Central memory CD8-positive, alpha-beta T cell (primary cell): Measurements from ENCODE around the gene TCEAL3.
A peak's percentile ranks its signal among the peaks of the same experiment; 100 is the strongest.
"Not testable (repeated sequence)": the region's sequence is repeated elsewhere in the genome, so short reads cannot be mapped to it uniquely, and the experiment has no call there.

Experiments
- ATAC-seq: fragments of 150-1000 bp; cut with Tn5 transposase; replicated peaks from 2 replicates; pipeline ENCODE4 v1.10.0; 2022; ENCODE audit warnings: mild to moderate bottlenecking, moderate FRiP score, moderate number of reproducible peaks; ENCODE audit not compliant: poor library complexity, severe bottlenecking; ENCODE audit errors: extremely low read depth
- DNase-seq, 2 donors: peaks; one replicate each; pipeline ENCODE4 v3.0.0; 2021; ENCODE audit warnings: low spot score in 2 of 2
- H3K27ac Mint-ChIP-seq: one replicate; pipeline ENCODE4 v1.8.0; 2022; ENCODE audit warnings: low read depth, mild to moderate bottlenecking, moderate library complexity, mixed read lengths
- H3K27me3 Mint-ChIP-seq: one replicate; pipeline ENCODE4 v1.8.0; 2022; ENCODE audit warnings: mixed read lengths
- H3K36me3 Mint-ChIP-seq: one replicate; pipeline ENCODE4 v1.8.0; 2022; ENCODE audit warnings: mild to moderate bottlenecking, moderate library complexity, mixed read lengths; ENCODE audit not compliant: insufficient read depth
- H3K4me1 Mint-ChIP-seq: one replicate; pipeline ENCODE4 v1.8.0; 2022; ENCODE audit warnings: mixed read lengths
- H3K4me3 Mint-ChIP-seq: one replicate; pipeline ENCODE4 v1.8.0; 2022; ENCODE audit warnings: mild to moderate bottlenecking, moderate library complexity, mixed read lengths
- H3K9me3 Mint-ChIP-seq: one replicate; pipeline ENCODE4 v1.8.0; 2022; ENCODE audit warnings: mixed read lengths

The TCEAL3 gene

DNA sequence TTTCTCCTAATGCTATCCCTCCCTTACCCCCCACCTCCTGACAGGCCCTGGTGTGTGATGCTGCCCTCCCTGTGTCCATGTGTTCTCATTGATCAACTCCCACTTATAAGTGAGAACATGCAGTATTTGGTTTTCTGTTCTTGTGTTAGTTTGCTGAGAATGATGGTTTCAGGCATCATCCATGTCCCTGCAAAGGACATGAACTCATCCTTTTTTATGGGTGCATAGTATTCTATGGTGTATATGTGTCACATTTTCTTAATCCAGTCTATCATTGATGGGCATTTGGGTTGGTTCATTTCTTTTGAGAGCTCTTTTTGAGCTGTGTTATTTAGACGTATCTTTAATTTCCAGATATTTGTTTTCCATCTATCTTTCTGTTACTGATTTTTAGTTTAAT is 15.5 kb upstream of the TCEAL3 start:
- ATAC-seq, H3K9me3 Mint-ChIP-seq, H3K36me3 Mint-ChIP-seq, H3K27me3 Mint-ChIP-seq, H3K27ac Mint-ChIP-seq, H3K4me3 Mint-ChIP-seq, DNase-seq: not testable (repeated sequence)
- peaks cover 11% of the 10 kb centered on the region for H3K4me1 Mint-ChIP-seq

DNA sequence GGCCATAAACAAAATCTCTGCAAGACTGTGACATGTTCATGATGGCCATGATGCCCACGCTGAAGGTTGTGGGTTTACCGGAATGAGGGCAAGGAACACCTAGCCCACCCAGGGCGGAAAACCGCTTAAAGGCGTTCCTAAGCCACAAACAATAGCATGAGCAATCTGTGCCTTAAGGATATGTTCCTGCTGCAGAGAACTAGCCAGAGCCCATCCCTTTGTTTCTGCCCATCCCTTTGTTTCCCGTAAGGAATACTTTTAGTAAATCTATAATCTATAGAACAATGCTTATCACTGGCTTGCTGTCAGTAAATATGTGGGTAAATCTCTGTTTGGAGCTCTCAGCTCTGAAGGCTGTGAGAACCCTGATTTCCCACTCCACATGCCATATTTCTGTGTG is 12.6 kb upstream of the TCEAL3 start:
- not testable (repeated sequence) for H3K27me3 Mint-ChIP-seq, H3K36me3 Mint-ChIP-seq, ATAC-seq, H3K4me3 Mint-ChIP-seq, H3K27ac Mint-ChIP-seq, DNase-seq, H3K9me3 Mint-ChIP-seq
- peaks cover 11% of the 10 kb centered on the region for H3K4me1 Mint-ChIP-seq

DNA sequence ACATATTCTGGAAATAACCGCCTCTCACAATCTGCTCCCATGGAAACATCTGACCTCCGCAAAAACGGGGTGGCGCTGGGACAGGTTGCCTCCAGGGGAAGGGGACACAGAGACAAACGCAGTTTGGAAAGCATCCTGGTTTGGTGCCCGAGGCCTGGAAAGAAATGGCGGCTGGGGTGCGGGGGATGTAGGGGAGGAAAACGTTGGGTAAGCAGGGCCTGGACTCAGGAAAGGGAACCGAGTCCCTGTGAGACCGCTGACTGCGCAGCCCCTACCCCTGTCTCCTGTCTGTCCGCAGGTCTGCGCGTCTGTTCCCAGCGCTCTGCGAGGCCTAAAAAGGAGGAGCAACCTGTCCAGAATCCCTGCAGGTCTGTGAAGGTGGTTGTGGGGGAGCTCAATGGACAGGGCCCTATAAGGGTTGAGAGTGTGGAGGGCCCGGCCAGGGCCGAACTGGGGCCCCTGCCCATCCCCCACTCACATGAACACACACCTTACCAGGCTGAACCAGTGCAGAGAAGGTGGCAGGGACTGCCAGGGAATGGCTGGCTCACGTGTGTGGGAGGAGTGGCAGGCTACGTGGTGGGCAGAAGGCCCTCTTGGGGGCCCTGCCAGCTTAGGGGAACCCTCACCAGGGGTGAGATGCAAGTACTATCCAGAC is 672 bp downstream of the TCEAL3 start:
- Mint-ChIP-seq H3K27ac (peak overlapping the region; percentile 85), H3K9me3 (no peaks in the 10 kb centered on the region), H3K27me3 (no peaks in the 10 kb centered on the region), H3K4me3 (peak overlapping the region; percentile 75), H3K4me1 (peaks cover 8% of the 10 kb centered on the region), H3K36me3 (peaks cover 3% of the 10 kb centered on the region)
- DNase-seq, result no peak
- no peak for ATAC-seq

DNA sequence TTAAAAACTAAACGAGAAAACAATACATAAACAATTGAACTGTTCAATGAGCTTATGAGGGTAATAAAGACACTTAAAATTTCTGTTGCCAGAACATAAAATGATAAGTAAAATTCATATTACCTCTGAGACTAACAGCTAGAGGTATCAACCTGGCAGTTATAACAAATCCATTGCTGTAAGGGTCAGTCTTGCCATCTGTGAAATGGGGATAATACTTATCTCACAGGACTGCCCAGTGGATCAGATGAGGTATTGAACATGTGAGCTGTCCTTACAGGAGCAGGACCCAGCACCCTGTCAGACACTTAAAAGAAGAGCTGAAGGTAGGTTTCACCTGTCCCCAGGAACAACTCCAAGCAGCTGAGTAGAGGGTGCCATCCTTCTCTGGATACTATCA is 2.5 kb downstream of the TCEAL3 start:
- H3K4me1 Mint-ChIP-seq, result peaks cover 8% of the 10 kb centered on the region
- DNase-seq (no peak), ATAC-seq (no peak)
- H3K4me3 Mint-ChIP-seq, result no peak overlapping the region
- H3K27ac Mint-ChIP-seq, result no peak overlapping the region
- no peaks in the 10 kb centered on the region for H3K27me3 Mint-ChIP-seq
- H3K9me3 Mint-ChIP-seq, result no peaks in the 10 kb centered on the region
- H3K36me3 Mint-ChIP-seq, result peaks cover 3% of the 10 kb centered on the region

DNA sequence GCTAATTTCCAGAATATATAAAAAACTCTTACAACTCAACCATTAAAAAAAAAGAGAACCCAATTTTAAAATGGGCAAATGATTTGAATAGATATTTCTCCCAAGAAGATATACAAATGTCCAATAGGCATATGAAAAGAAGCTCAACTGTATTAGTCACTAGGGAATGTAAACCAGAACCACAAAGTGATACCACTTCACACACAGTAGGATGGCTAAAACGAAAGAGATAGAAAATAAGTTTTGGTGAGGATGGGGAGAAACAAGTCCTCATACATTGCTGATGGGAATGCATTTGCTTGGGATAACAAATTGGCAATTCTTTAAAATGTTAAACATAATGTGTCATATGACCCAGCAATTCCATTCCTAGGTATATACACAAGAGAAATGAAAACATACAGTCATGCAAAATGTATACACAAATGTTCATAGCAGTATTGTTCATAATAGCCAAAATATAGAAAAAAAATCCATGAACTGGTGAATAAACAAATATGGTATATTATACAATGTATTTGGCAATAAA is 5.7 kb downstream of the TCEAL3 start:
- no peak overlapping the region for H3K27ac Mint-ChIP-seq

GRCh38 chrX:103614999-103615398 is 7.2 kb downstream of the TCEAL3 start:
- no peak for ATAC-seq
- DNase-seq, result no peak
- Mint-ChIP-seq H3K9me3 (no peaks in the 10 kb centered on the region), H3K4me3 (no peak overlapping the region), H3K27me3 (no peaks in the 10 kb centered on the region), H3K36me3 (no peaks in the 10 kb centered on the region), H3K4me1 (no peaks in the 10 kb centered on the region), H3K27ac (no peak overlapping the region)

More for the DNA sequence above, 5.7 kb downstream of the TCEAL3 start:
- Mint-ChIP-seq H3K36me3 (peaks cover 1% of the 10 kb centered on the region), H3K4me1 (no peaks in the 10 kb centered on the region), H3K4me3 (no peak overlapping the region), H3K9me3 (no peaks in the 10 kb centered on the region), H3K27me3 (no peaks in the 10 kb centered on the region)
- ATAC-seq (no peak), DNase-seq (no peak)

- DNase-seq (no peak), ATAC-seq (no peak)
- Mint-ChIP-seq H3K9me3 (no peaks in the 10 kb centered on the region), H3K27me3 (no peaks in the 10 kb centered on the region), H3K27ac (no peak overlapping the region), H3K4me3 (no peak overlapping the region), H3K36me3 (no peaks in the 10 kb centered on the region), H3K4me1 (no peaks in the 10 kb centered on the region)
Observed at GRCh38 chrX:103615781-103616371, 8.1 kb downstream of the TCEAL3 start.

DNA sequence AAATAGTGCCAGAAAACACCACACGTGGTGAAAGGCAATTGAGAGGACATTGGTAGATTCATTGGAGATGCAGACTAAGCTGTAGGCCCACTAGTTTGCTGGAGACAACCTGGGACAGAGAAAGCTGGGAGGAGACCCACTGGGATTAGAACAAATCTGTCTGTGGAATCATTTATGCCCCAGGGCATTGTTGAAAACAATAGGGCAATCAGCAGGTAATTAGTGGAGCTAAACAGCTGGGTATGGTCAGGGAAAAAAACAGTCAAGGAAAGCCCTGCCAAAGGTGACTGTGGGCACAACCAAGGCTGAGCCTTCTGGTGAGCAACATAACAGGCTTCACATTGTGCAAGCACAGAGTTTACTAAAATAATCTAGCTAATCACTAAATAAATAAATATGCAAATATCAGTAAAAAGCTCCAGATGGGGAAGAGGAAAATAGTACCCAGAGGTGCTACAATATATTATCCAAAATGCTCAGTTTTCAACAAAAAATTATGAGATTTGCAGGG is 9.0 kb downstream of the TCEAL3 start:
- no peak for DNase-seq
- no peak for ATAC-seq
- no peak overlapping the region for H3K27ac Mint-ChIP-seq
- no peak overlapping the region for H3K4me3 Mint-ChIP-seq
- H3K36me3 Mint-ChIP-seq, result no peaks in the 10 kb centered on the region
- H3K9me3 Mint-ChIP-seq, result no peaks in the 10 kb centered on the region
- H3K4me1 Mint-ChIP-seq, result no peaks in the 10 kb centered on the region
- H3K27me3 Mint-ChIP-seq, result no peaks in the 10 kb centered on the region

- no peaks in the 10 kb centered on the region for H3K27me3 Mint-ChIP-seq
- DNase-seq, result no peak
- no peak overlapping the region for H3K4me3 Mint-ChIP-seq
- no peak overlapping the region for H3K27ac Mint-ChIP-seq
- H3K36me3 Mint-ChIP-seq, result no peaks in the 10 kb centered on the region
- peaks cover 8% of the 10 kb centered on the region for H3K4me1 Mint-ChIP-seq
- no peaks in the 10 kb centered on the region for H3K9me3 Mint-ChIP-seq
- no peak for ATAC-seq
Observed at GRCh38 chrX:103624111-103624510, 16.3 kb downstream of the TCEAL3 start.

GRCh38 chrX:103626855-103627254 is 19.1 kb downstream of the TCEAL3 start:
- DNase-seq (no peak), ATAC-seq (no peak)
- H3K4me1 Mint-ChIP-seq, result peaks cover 20% of the 10 kb centered on the region
- no peaks in the 10 kb centered on the region for H3K27me3 Mint-ChIP-seq
- H3K27ac Mint-ChIP-seq, result peak overlapping the region; percentile 38
- H3K36me3 Mint-ChIP-seq, result peaks cover 4% of the 10 kb centered on the region
- H3K9me3 Mint-ChIP-seq, result no peaks in the 10 kb centered on the region
- H3K4me3 Mint-ChIP-seq, result no peak overlapping the region

DNA sequence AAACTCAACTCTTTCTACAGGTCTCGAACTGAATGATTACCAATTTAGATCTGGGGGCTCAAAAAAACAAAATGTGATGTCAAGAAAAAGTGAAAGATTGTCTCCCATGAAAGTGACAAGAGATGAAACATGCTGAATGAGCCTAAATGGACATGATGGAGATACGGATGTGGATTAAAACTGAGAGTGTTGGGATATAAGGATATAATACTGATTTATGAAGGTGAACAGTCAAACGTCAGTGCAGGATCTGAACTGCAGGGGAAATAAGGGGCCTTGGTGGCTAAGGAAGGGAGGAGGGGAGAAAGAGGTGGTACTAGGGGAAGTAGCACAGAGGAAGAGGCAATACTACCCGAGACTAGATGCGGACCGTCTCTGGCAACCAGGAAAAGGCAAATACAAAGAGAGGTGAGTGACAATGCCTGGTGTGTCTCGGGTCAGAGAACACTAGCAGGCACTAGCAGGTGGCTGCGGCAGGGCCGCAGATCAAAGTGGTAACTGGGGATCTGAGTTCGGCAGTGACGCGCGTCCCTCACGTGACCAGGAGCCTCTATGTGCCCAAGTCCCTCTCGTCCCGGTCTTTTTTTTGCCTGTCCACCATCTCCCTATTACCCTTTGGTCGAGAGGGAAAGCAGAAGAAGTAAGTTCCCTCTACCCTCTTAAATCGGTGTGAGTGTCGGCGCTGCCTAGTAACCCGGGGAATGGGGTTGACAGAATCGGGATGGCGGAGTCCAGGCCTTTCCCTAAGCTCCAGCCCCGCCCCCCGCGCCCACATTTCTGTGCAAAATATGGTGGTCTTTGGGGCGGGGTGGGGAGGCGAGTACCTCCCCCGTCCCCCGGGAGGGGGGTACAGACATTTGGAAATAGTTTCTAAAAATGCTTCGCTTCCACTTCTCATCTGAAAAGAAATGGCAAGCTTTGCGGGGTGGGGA is 20.9 kb downstream of the TCEAL3 start, which contains the start of gene TCEAL1:
Gene TCEAL1 (plus strand): TSS at position 590 of the 932 bp plus-strand sequence. CDS start 942 bp downstream, outside the sequence.
- peak within 1 kb of the TSS; percentile 90 for H3K27ac Mint-ChIP-seq
- DNase-seq (peak in 1 of 2 donors; percentile 19), ATAC-seq (peak; percentile 75)
- H3K9me3 Mint-ChIP-seq, result no peaks in the 10 kb centered on the region
- peak within 1 kb of the TSS; percentile 89 for H3K4me3 Mint-ChIP-seq
- H3K27me3 Mint-ChIP-seq, result no peaks in the 10 kb centered on the region
- H3K4me1 Mint-ChIP-seq, result peaks cover 20% of the 10 kb centered on the region
- peaks cover 4% of the 10 kb centered on the region for H3K36me3 Mint-ChIP-seq
